ENCODE results near the gene SCFD2. TPM values are rescaled to one million over a fixed set of nuclear protein-coding genes. Genes with fewer than 3 reads are reported as not detected.

SCFD2 gene
- total RNA-seq, 4 donors from 2014 or later, result 12.7 to 23.7 (median 18.3) TPM

- in situ Hi-C loops (cut with MboI; ENCODE audit: low pct_ligation_motif_present in 1 of 4, low pct_unique_long_range_greater_than_20kb in 1 of 4, low sequenced_read_pairs in 3 of 4), result no loop called here
- Histone ChIP-seq H3K27me3 (no peaks in the 10 kb centered on the region), H3K27ac (no peak overlapping the region), H3K36me3 (no peaks in the 10 kb centered on the region), H3K9me3 (no peaks in the 10 kb centered on the region), H3K4me3 (no peak overlapping the region), H3K4me1 (no peaks in the 10 kb centered on the region)
- WGBS, 2 donors (ENCODE audit: low coverage in 1 of 2), result 78 to 82% methylated on average over 2 to 4 of the region's 4 CpGs
- TF ChIP-seq POLR2AphosphoS5 (IDR thresholded peaks at IDR 0.05), result no peak
- TF ChIP-seq CTCF (IDR thresholded peaks at IDR 0.05), result no peak
- no peak for TF ChIP-seq EP300 (IDR thresholded peaks at IDR 0.05; ENCODE audit: low read depth)
- TF ChIP-seq POLR2A (IDR thresholded peaks at IDR 0.05), result no peak
- DNase-seq, result no peak
- intact Hi-C loops (cut with DNase I; ENCODE audit: low total_unique reads), result no loop called here
Measured at GRCh38 chr4:52883183-52883621, 482.7 kb downstream of the SCFD2 start.

- Histone ChIP-seq H3K4me1 (no peaks in the 10 kb centered on the region), H3K36me3 (no peaks in the 10 kb centered on the region), H3K27me3 (no peaks in the 10 kb centered on the region), H3K4me3 (no peak overlapping the region), H3K9me3 (no peaks in the 10 kb centered on the region), H3K27ac (no peak overlapping the region)
- 89 to 95% methylated on average over 1 of the region's 1 CpG for WGBS, 2 donors (ENCODE audit: low coverage in 1 of 2)
- intact Hi-C loops (cut with DNase I; ENCODE audit: low total_unique reads) (no loop called here), in situ Hi-C loops (cut with MboI; ENCODE audit: low pct_ligation_motif_present in 1 of 4, low pct_unique_long_range_greater_than_20kb in 1 of 4, low sequenced_read_pairs in 3 of 4) (no loop called here)
- DNase-seq, result no peak
- TF ChIP-seq EP300 (IDR thresholded peaks at IDR 0.05; ENCODE audit: low read depth), result no peak
- no peak for TF ChIP-seq CTCF (IDR thresholded peaks at IDR 0.05)
- no peak for TF ChIP-seq POLR2A (IDR thresholded peaks at IDR 0.05)
- TF ChIP-seq POLR2AphosphoS5 (IDR thresholded peaks at IDR 0.05), result no peak
Measured at GRCh38 chr4:52880994-52881393, 484.9 kb downstream of the SCFD2 start.

GRCh38 chr4:52879471-52879870, 486.4 kb downstream of the SCFD2 start:
- no peaks in the 10 kb centered on the region for H3K4me1 ChIP-seq
- WGBS, 2 donors (ENCODE audit: low coverage in 1 of 2), result 84 to 92% methylated on average over 2 to 3 of the region's 3 CpGs
- no peak overlapping the region for H3K27ac ChIP-seq
- TF ChIP-seq POLR2AphosphoS5 (IDR thresholded peaks at IDR 0.05) (no peak), EP300 (IDR thresholded peaks at IDR 0.05; ENCODE audit: low read depth) (no peak)
- no peaks in the 10 kb centered on the region for H3K36me3 ChIP-seq
- H3K4me3 ChIP-seq, result no peak overlapping the region
- in situ Hi-C loops (cut with MboI; ENCODE audit: low pct_ligation_motif_present in 1 of 4, low pct_unique_long_range_greater_than_20kb in 1 of 4, low sequenced_read_pairs in 3 of 4), result no loop called here
- intact Hi-C loops (cut with DNase I; ENCODE audit: low total_unique reads), result no loop called here
- no peak for DNase-seq
- H3K27me3 ChIP-seq, result no peaks in the 10 kb centered on the region
- H3K9me3 ChIP-seq, result no peaks in the 10 kb centered on the region

GRCh38 chr4:52877694-52878093, 488.2 kb downstream of the SCFD2 start:
- Histone ChIP-seq H3K4me1 (peaks cover 0 to 10% (median 0%) of the 10 kb centered on the region in 4 donors), H3K4me3 (no peak overlapping the region), H3K27me3 (no peaks in the 10 kb centered on the region), H3K9me3 (no peaks in the 10 kb centered on the region), H3K27ac (no peak overlapping the region), H3K36me3 (no peaks in the 10 kb centered on the region)
- WGBS, 2 donors (ENCODE audit: low coverage in 1 of 2), result 88 to 94% methylated on average over 3 to 6 of the region's 6 CpGs
- TF ChIP-seq EP300 (IDR thresholded peaks at IDR 0.05; ENCODE audit: low read depth), result no peak
- no peak for TF ChIP-seq POLR2A (IDR thresholded peaks at IDR 0.05)
- no peak for TF ChIP-seq POLR2AphosphoS5 (IDR thresholded peaks at IDR 0.05)
- no peak for TF ChIP-seq CTCF (IDR thresholded peaks at IDR 0.05)
- in situ Hi-C loops (cut with MboI; ENCODE audit: low pct_ligation_motif_present in 1 of 4, low pct_unique_long_range_greater_than_20kb in 1 of 4, low sequenced_read_pairs in 3 of 4), result no loop called here
- intact Hi-C loops (cut with DNase I; ENCODE audit: low total_unique reads), result no loop called here
- no peak for DNase-seq

- H3K9me3 ChIP-seq, result no peaks in the 10 kb centered on the region
Measured at GRCh38 chr4:52877036-52877435, 488.8 kb downstream of the SCFD2 start.

More at GRCh38 chr4:52877036-52877435, 488.8 kb downstream of the SCFD2 start:
- Histone ChIP-seq H3K27me3 (no peaks in the 10 kb centered on the region), H3K27ac (no peak overlapping the region), H3K4me1 (peaks cover 0 to 14% (median 0%) of the 10 kb centered on the region in 4 donors), H3K4me3 (no peak overlapping the region), H3K36me3 (no peaks in the 10 kb centered on the region)
- intact Hi-C loops (cut with DNase I; ENCODE audit: low total_unique reads) (no loop called here), in situ Hi-C loops (cut with MboI; ENCODE audit: low pct_ligation_motif_present in 1 of 4, low pct_unique_long_range_greater_than_20kb in 1 of 4, low sequenced_read_pairs in 3 of 4) (no loop called here)
- TF ChIP-seq POLR2A (IDR thresholded peaks at IDR 0.05) (no peak), EP300 (IDR thresholded peaks at IDR 0.05; ENCODE audit: low read depth) (no peak), POLR2AphosphoS5 (IDR thresholded peaks at IDR 0.05) (no peak), CTCF (IDR thresholded peaks at IDR 0.05) (no peak)
- no peak for DNase-seq
- 50 to 80% methylated on average over 1 to 2 of the region's 2 CpGs for WGBS, 2 donors (ENCODE audit: low coverage in 1 of 2)
